Measurements from ENCODE around the gene EPS8.
A peak's percentile ranks its signal among the peaks of the same experiment; 100 is the strongest.

Gene EPS8

GRCh38 chr12:15726027-15726877 is 62.9 kb downstream of the EPS8 start:
- no peak overlapping the region for H3K27ac ChIP-seq
- H3K9ac ChIP-seq (ENCODE audit: insufficient read length), result no peak overlapping the region
- no peak overlapping the region for H3K4me3 ChIP-seq
- DNase-seq (ENCODE audit: low read depth, low spot score), result no peak
- H3K36me3 ChIP-seq (ENCODE audit: insufficient read depth, low read length), result no peaks in the 10 kb centered on the region
- no peaks in the 10 kb centered on the region for H3K9me3 ChIP-seq (ENCODE audit: low read depth, low read length)
- TF ChIP-seq EZH2 (IDR thresholded peaks at IDR 0.05), result no peak
- TF ChIP-seq FOXP2 (optimal IDR thresholded peaks at IDR 0.05; ENCODE audit: control extremely low read depth, extremely low read length, insufficient read depth), result no peak
- no peak for TF ChIP-seq POLR2AphosphoS5 (IDR thresholded peaks at IDR 0.05; ENCODE audit: borderline replicate concordance, low read depth, low read length)

GRCh38 chr12:15722951-15723350 is 66.2 kb downstream of the EPS8 start:
- no peak overlapping the region for H3K4me3 ChIP-seq
- no peak for DNase-seq (ENCODE audit: low read depth, low spot score)
- no peaks in the 10 kb centered on the region for H3K9me3 ChIP-seq (ENCODE audit: low read depth, low read length)
- no peak overlapping the region for H3K27ac ChIP-seq
- H3K36me3 ChIP-seq (ENCODE audit: insufficient read depth, low read length), result no peaks in the 10 kb centered on the region
- H3K9ac ChIP-seq (ENCODE audit: insufficient read length), result no peak overlapping the region
- no peak for TF ChIP-seq EZH2 (IDR thresholded peaks at IDR 0.05)
- TF ChIP-seq POLR2AphosphoS5 (IDR thresholded peaks at IDR 0.05; ENCODE audit: borderline replicate concordance, low read depth, low read length), result no peak
- TF ChIP-seq FOXP2 (optimal IDR thresholded peaks at IDR 0.05; ENCODE audit: control extremely low read depth, extremely low read length, insufficient read depth), result no peak

- TF ChIP-seq EZH2 (IDR thresholded peaks at IDR 0.05), result no peak
- no peak for TF ChIP-seq FOXP2 (optimal IDR thresholded peaks at IDR 0.05; ENCODE audit: control extremely low read depth, extremely low read length, insufficient read depth)
- Histone ChIP-seq H3K36me3 (ENCODE audit: insufficient read depth, low read length) (no peaks in the 10 kb centered on the region), H3K27ac (peak overlapping the region; percentile 65), H3K9ac (ENCODE audit: insufficient read length) (no peak overlapping the region), H3K4me3 (no peak overlapping the region), H3K9me3 (ENCODE audit: low read depth, low read length) (no peaks in the 10 kb centered on the region)
- DNase-seq (ENCODE audit: low read depth, low spot score), result no peak
Measured at GRCh38 chr12:15721316-15722115, 67.7 kb downstream of the EPS8 start.

- no peaks in the 10 kb centered on the region for H3K9me3 ChIP-seq (ENCODE audit: low read depth, low read length)
- H3K4me3 ChIP-seq, result no peak overlapping the region
- no peak for DNase-seq (ENCODE audit: low read depth, low spot score)
- no peaks in the 10 kb centered on the region for H3K36me3 ChIP-seq (ENCODE audit: insufficient read depth, low read length)
- H3K9ac ChIP-seq (ENCODE audit: insufficient read length), result no peak overlapping the region
- no peak for TF ChIP-seq POLR2AphosphoS5 (IDR thresholded peaks at IDR 0.05; ENCODE audit: borderline replicate concordance, low read depth, low read length)
- no peak for TF ChIP-seq EZH2 (IDR thresholded peaks at IDR 0.05)
- TF ChIP-seq FOXP2 (optimal IDR thresholded peaks at IDR 0.05; ENCODE audit: control extremely low read depth, extremely low read length, insufficient read depth), result no peak
- H3K27ac ChIP-seq, result no peak overlapping the region
Measured at GRCh38 chr12:15720295-15720694, 68.9 kb downstream of the EPS8 start.

- DNase-seq (ENCODE audit: low read depth, low spot score), result no peak
- H3K27ac ChIP-seq, result no peak overlapping the region
Measured at GRCh38 chr12:15719230-15719629, 70.0 kb downstream of the EPS8 start.

GRCh38 chr12:15717940-15718567 is 71.1 kb downstream of the EPS8 start:
- Histone ChIP-seq H3K27ac (no peak overlapping the region), H3K36me3 (ENCODE audit: insufficient read depth, low read length) (no peaks in the 10 kb centered on the region), H3K9me3 (ENCODE audit: low read depth, low read length) (no peaks in the 10 kb centered on the region), H3K9ac (ENCODE audit: insufficient read length) (no peak overlapping the region), H3K4me3 (no peak overlapping the region)
- DNase-seq (ENCODE audit: low read depth, low spot score), result no peak
- TF ChIP-seq EZH2 (IDR thresholded peaks at IDR 0.05), result no peak
- no peak for TF ChIP-seq POLR2AphosphoS5 (IDR thresholded peaks at IDR 0.05; ENCODE audit: borderline replicate concordance, low read depth, low read length)
- no peak for TF ChIP-seq FOXP2 (optimal IDR thresholded peaks at IDR 0.05; ENCODE audit: control extremely low read depth, extremely low read length, insufficient read depth)

More at GRCh38 chr12:15719230-15719629, 70.0 kb downstream of the EPS8 start:
- H3K4me3 ChIP-seq, result no peak overlapping the region
- H3K9ac ChIP-seq (ENCODE audit: insufficient read length), result no peak overlapping the region
- no peaks in the 10 kb centered on the region for H3K36me3 ChIP-seq (ENCODE audit: insufficient read depth, low read length)
- no peaks in the 10 kb centered on the region for H3K9me3 ChIP-seq (ENCODE audit: low read depth, low read length)
- TF ChIP-seq POLR2AphosphoS5 (IDR thresholded peaks at IDR 0.05; ENCODE audit: borderline replicate concordance, low read depth, low read length) (no peak), FOXP2 (optimal IDR thresholded peaks at IDR 0.05; ENCODE audit: control extremely low read depth, extremely low read length, insufficient read depth) (no peak)

GRCh38 chr12:15716581-15716980 is 72.6 kb downstream of the EPS8 start:
- H3K4me3 ChIP-seq, result no peak overlapping the region

GRCh38 chr12:15714256-15714655 is 74.9 kb downstream of the EPS8 start:
- no peaks in the 10 kb centered on the region for H3K9me3 ChIP-seq (ENCODE audit: low read depth, low read length)
- no peak overlapping the region for H3K4me3 ChIP-seq
- no peak overlapping the region for H3K27ac ChIP-seq
- DNase-seq (ENCODE audit: low read depth, low spot score), result no peak
- TF ChIP-seq FOXP2 (optimal IDR thresholded peaks at IDR 0.05; ENCODE audit: control extremely low read depth, extremely low read length, insufficient read depth) (no peak), EZH2 (IDR thresholded peaks at IDR 0.05) (no peak)
- H3K36me3 ChIP-seq (ENCODE audit: insufficient read depth, low read length), result no peaks in the 10 kb centered on the region
- H3K9ac ChIP-seq (ENCODE audit: insufficient read length), result no peak overlapping the region

More at GRCh38 chr12:15716581-15716980, 72.6 kb downstream of the EPS8 start:
- no peak for DNase-seq (ENCODE audit: low read depth, low spot score)
- TF ChIP-seq POLR2AphosphoS5 (IDR thresholded peaks at IDR 0.05; ENCODE audit: borderline replicate concordance, low read depth, low read length) (no peak), FOXP2 (optimal IDR thresholded peaks at IDR 0.05; ENCODE audit: control extremely low read depth, extremely low read length, insufficient read depth) (no peak), EZH2 (IDR thresholded peaks at IDR 0.05) (no peak)
- Histone ChIP-seq H3K27ac (no peak overlapping the region), H3K9me3 (ENCODE audit: low read depth, low read length) (no peaks in the 10 kb centered on the region), H3K36me3 (ENCODE audit: insufficient read depth, low read length) (no peaks in the 10 kb centered on the region), H3K9ac (ENCODE audit: insufficient read length) (no peak overlapping the region)

All from SK-N-MC (cell line).